Activated B cell treated with CpG ODN at 0.5 μM for 24 hours (primary cell): ENCODE results near the gene DIAPH3. TPM values are rescaled to one million over a fixed set of nuclear protein-coding genes. Genes with fewer than 3 reads are reported as not detected.

Experiments
- ATAC-seq: fragments of 200-7000 bp; cut with Tn5 transposase; one replicate; pipeline ENCODE4 v1.10.0; 2021; ENCODE audit warnings: low read depth, mild to moderate bottlenecking, moderate library complexity
- CTCF ChIA-PET: fragments of 350-600 bp; sonication (Branson Sonifier 250); formaldehyde crosslinking; loops from one replicate; lab custom pipeline; 2021; ENCODE audit warnings: antibody characterized with exemption; lab: Charles Lee
- POLR2A ChIA-PET: fragments of 350-600 bp; sonication (Branson Sonifier 250); formaldehyde crosslinking; loops from one replicate; lab custom pipeline; 2021; ENCODE audit warnings: antibody characterized with exemption; lab: Charles Lee
- DNase-seq: peaks from one replicate; pipeline ENCODE4 v3.0.0; 2022
- H3K27ac Mint-ChIP-seq: one replicate; pipeline ENCODE4 v1.8.0; 2020; ENCODE audit warnings: mixed read lengths
- H3K27me3 Mint-ChIP-seq: one replicate; pipeline ENCODE4 v1.8.0; 2021; ENCODE audit warnings: mixed read lengths
- H3K36me3 Mint-ChIP-seq: one replicate; pipeline ENCODE4 v1.8.0; 2021; ENCODE audit warnings: low read depth, mixed read lengths
- H3K4me1 Mint-ChIP-seq: one replicate; pipeline ENCODE4 v1.8.0; 2021; ENCODE audit warnings: mixed read lengths
- H3K4me3 Mint-ChIP-seq: one replicate; pipeline ENCODE4 v1.8.0; 2020; ENCODE audit warnings: mild to moderate bottlenecking, mixed read lengths
- H3K9me3 Mint-ChIP-seq: one replicate; pipeline ENCODE4 v1.8.0; 2020; ENCODE audit warnings: mixed read lengths
- intact Hi-C: fragments of 100-400 bp; cut with micrococcal nuclease; formaldehyde crosslinking; loops from one replicate; pipeline ENCODE4 v1.15.1; 2024
- total RNA-seq: library from RNA; stranded (reverse); gene quantifications from 2 replicates; pipeline ENCODE4 v1.2.3, GENCODE V29; 2022
- TF ChIP-seq, protein P1 (sequence below): fragments of 200-600 bp; IDR thresholded peaks from one replicate; pipeline ENCODE4 v1.8.0; 2022; ENCODE audit warnings: antibody characterized with exemption, mild to moderate bottlenecking

The DIAPH3 gene
- total RNA-seq, 1 donor from 2014 or later, result 0.38 TPM

DNA sequence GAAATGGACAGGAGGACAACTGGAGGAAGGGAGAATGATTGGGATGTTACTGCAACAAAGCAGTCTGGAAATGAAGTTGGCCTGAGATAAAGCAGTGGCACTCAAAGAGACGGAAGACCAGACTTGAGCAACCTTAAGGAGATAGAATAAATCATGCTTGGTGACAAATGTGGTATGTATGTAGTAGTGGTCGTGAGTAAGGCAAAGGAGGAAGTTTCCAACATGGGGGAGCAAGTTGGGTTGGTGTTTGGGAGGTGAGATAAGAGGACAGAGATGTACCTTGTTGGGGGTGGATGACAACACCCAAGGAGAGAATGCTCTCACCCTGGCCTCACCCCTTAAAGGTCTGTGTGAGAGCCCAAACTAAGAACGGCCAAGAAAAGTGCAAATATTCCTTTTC lies 420.5 kb downstream of the DIAPH3 start:
- H3K27ac Mint-ChIP-seq, result no peak overlapping the region
- no peaks in the 10 kb centered on the region for H3K9me3 Mint-ChIP-seq
- intact Hi-C loops, result no loop called here
- H3K36me3 Mint-ChIP-seq, result no peaks in the 10 kb centered on the region
- no peak overlapping the region for H3K4me3 Mint-ChIP-seq
- ChIA-PET POLR2A (no interaction called here), CTCF (no interaction called here)
- H3K4me1 Mint-ChIP-seq, result no peaks in the 10 kb centered on the region
- DNase-seq (no peak), ATAC-seq (no peak)
- TF ChIP-seq, protein P1, sequence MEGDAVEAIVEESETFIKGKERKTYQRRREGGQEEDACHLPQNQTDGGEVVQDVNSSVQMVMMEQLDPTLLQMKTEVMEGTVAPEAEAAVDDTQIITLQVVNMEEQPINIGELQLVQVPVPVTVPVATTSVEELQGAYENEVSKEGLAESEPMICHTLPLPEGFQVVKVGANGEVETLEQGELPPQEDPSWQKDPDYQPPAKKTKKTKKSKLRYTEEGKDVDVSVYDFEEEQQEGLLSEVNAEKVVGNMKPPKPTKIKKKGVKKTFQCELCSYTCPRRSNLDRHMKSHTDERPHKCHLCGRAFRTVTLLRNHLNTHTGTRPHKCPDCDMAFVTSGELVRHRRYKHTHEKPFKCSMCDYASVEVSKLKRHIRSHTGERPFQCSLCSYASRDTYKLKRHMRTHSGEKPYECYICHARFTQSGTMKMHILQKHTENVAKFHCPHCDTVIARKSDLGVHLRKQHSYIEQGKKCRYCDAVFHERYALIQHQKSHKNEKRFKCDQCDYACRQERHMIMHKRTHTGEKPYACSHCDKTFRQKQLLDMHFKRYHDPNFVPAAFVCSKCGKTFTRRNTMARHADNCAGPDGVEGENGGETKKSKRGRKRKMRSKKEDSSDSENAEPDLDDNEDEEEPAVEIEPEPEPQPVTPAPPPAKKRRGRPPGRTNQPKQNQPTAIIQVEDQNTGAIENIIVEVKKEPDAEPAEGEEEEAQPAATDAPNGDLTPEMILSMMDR, result no peak
- H3K27me3 Mint-ChIP-seq, result no peaks in the 10 kb centered on the region

- DNase-seq (no peak), ATAC-seq (no peak)
- Mint-ChIP-seq H3K4me3 (no peak overlapping the region), H3K27ac (no peak overlapping the region), H3K36me3 (no peaks in the 10 kb centered on the region), H3K9me3 (no peaks in the 10 kb centered on the region), H3K4me1 (no peaks in the 10 kb centered on the region), H3K27me3 (no peaks in the 10 kb centered on the region)
- intact Hi-C loops, result no loop called here
- POLR2A ChIA-PET, result no interaction called here
- TF ChIP-seq, protein P1, result no peak
- CTCF ChIA-PET, result no interaction called here
Observed at GRCh38 chr13:59742467-59742866, 421.3 kb downstream of the DIAPH3 start.

GRCh38 chr13:59738921-59739320 lies 424.8 kb downstream of the DIAPH3 start:
- Mint-ChIP-seq H3K27me3 (no peaks in the 10 kb centered on the region), H3K4me1 (peaks cover 3% of the 10 kb centered on the region), H3K9me3 (no peaks in the 10 kb centered on the region), H3K27ac (no peak overlapping the region), H3K36me3 (no peaks in the 10 kb centered on the region), H3K4me3 (no peak overlapping the region)
- DNase-seq (no peak), ATAC-seq (no peak)
- POLR2A ChIA-PET, result no interaction called here
- TF ChIP-seq, protein P1, result no peak
- CTCF ChIA-PET, result no interaction called here
- intact Hi-C loops, result loop anchor here (10.0 kb wide), 1 partner anchor 426 kb away; the partner anchor contains the start of gene DIAPH3

DNA sequence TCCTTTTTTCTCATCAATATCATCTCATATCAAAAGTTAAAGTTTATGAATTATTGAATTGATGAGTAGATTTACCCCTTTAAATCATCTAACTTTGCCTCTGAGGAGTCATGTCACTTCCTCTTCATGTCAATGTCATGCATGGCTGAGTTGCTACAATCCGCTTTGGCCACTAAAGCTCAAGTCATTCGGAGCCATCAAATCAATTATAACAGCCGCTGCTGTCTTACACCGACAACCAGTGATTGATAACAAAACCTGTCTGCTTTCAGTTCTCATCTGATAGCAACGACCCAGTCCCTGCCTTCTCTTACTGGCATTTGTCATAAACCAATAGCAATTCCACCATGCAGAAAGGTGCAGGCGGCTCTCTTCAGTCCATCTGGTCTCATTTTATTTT lies 429.3 kb downstream of the DIAPH3 start:
- H3K36me3 Mint-ChIP-seq, result no peaks in the 10 kb centered on the region
- H3K9me3 Mint-ChIP-seq, result no peaks in the 10 kb centered on the region
- TF ChIP-seq, protein P1, result no peak
- ATAC-seq, result peak; percentile 91
- peak overlapping the region; percentile 25 for H3K27ac Mint-ChIP-seq
- no peaks in the 10 kb centered on the region for H3K27me3 Mint-ChIP-seq
- H3K4me3 Mint-ChIP-seq, result peak overlapping the region; percentile 25
- CTCF ChIA-PET, result interaction anchor here (0.6 kb wide), 1 partner anchor 9 kb away, joined by 3 read pairs; no protein-coding TSS in a partner anchor
- POLR2A ChIA-PET, result no interaction called here
- peaks cover 3% of the 10 kb centered on the region for H3K4me1 Mint-ChIP-seq
- no peak for DNase-seq
- intact Hi-C loops, result loop anchor here (10.0 kb wide), 1 partner anchor 430 kb away; the partner anchor contains the start of gene DIAPH3

GRCh38 chr13:59733744-59734143 lies 430.0 kb downstream of the DIAPH3 start:
- Mint-ChIP-seq H3K27me3 (no peaks in the 10 kb centered on the region), H3K27ac (no peak overlapping the region), H3K4me3 (no peak overlapping the region), H3K36me3 (no peaks in the 10 kb centered on the region), H3K4me1 (peaks cover 3% of the 10 kb centered on the region), H3K9me3 (no peaks in the 10 kb centered on the region)
- TF ChIP-seq, protein P1, result no peak
- ATAC-seq, result no peak
- ChIA-PET CTCF (interaction anchor here (0.6 kb wide), 1 partner anchor 9 kb away, joined by 3 read pairs; no protein-coding TSS in a partner anchor), POLR2A (no interaction called here)
- intact Hi-C loops, result loop anchor here (10.0 kb wide), 1 partner anchor 431 kb away; the partner anchor contains the start of gene DIAPH3
- DNase-seq, result no peak
